Measurements from ENCODE around the gene GKN2. TPM values are rescaled to one million over a fixed set of nuclear protein-coding genes. Genes with fewer than 3 reads are reported as not detected.

Gene GKN2
- total RNA-seq, 1 donor from 2014 or later = not detected

DNA sequence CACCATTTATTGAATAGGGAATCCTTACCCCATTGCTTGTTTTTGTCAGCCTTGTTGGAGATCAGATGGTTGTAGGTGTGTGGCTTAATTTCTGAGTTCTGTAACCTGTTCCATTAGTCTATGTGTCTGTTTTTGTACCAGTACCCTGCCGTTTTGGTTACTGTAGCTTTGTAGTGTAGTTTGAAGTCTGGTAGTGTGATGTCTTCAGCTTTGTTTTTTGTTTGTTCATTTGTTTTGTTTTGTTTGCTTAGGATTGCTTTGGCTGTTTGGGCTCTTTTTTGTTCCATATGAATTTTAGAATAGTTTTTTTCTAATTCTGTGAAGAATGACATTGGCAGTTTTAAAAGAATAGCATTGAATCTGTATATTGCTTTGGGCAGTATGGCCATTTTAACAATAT lies 12.7 kb downstream of the GKN2 start:
- Mint-ChIP-seq H3K4me3 (ENCODE audit: unreplicated experiment) (no peak overlapping the region), H3K27me3 (ENCODE audit: unreplicated experiment) (peaks cover 8% of the 10 kb centered on the region), H3K36me3 (ENCODE audit: unreplicated experiment) (no peaks in the 10 kb centered on the region), H3K4me1 (ENCODE audit: low read depth, unreplicated experiment) (peaks cover 12% of the 10 kb centered on the region), H3K9me3 (ENCODE audit: unreplicated experiment) (no peaks in the 10 kb centered on the region), H3K27ac (ENCODE audit: unreplicated experiment) (no peak overlapping the region)
- TF ChIP-seq, protein P1, sequence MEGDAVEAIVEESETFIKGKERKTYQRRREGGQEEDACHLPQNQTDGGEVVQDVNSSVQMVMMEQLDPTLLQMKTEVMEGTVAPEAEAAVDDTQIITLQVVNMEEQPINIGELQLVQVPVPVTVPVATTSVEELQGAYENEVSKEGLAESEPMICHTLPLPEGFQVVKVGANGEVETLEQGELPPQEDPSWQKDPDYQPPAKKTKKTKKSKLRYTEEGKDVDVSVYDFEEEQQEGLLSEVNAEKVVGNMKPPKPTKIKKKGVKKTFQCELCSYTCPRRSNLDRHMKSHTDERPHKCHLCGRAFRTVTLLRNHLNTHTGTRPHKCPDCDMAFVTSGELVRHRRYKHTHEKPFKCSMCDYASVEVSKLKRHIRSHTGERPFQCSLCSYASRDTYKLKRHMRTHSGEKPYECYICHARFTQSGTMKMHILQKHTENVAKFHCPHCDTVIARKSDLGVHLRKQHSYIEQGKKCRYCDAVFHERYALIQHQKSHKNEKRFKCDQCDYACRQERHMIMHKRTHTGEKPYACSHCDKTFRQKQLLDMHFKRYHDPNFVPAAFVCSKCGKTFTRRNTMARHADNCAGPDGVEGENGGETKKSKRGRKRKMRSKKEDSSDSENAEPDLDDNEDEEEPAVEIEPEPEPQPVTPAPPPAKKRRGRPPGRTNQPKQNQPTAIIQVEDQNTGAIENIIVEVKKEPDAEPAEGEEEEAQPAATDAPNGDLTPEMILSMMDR (IDR thresholded peaks at IDR 0.05; ENCODE audit: partially characterized antibody, unreplicated experiment) = no peak
- no peak for DNase-seq

DNA sequence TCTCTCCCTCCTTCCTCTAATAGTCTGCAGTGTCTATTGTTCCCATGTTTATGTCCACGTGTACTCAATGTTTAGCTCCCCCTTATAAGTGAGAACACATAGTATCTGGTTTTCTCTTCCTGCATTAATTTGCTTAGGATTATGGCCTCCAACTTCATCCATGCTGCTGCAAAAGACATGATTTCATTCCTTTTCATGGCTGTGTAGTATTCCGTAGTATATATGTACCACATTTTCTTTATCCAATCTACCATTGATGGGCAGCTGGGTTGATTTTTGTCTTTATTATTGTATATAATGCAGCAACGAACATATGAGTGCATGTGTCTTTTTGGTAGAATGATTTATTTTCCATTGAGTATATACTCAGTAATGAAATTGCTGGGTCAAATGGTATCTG lies 13.8 kb downstream of the GKN2 start:
- no peak overlapping the region for H3K27ac Mint-ChIP-seq (ENCODE audit: unreplicated experiment)
- no peaks in the 10 kb centered on the region for H3K36me3 Mint-ChIP-seq (ENCODE audit: unreplicated experiment)
- TF ChIP-seq, protein P1 (IDR thresholded peaks at IDR 0.05; ENCODE audit: partially characterized antibody, unreplicated experiment) = no peak
- H3K4me1 Mint-ChIP-seq (ENCODE audit: low read depth, unreplicated experiment) = peaks cover 4% of the 10 kb centered on the region
- H3K4me3 Mint-ChIP-seq (ENCODE audit: unreplicated experiment) = no peak overlapping the region
- H3K27me3 Mint-ChIP-seq (ENCODE audit: unreplicated experiment) = peaks cover 6% of the 10 kb centered on the region
- DNase-seq = no peak
- H3K9me3 Mint-ChIP-seq (ENCODE audit: unreplicated experiment) = no peaks in the 10 kb centered on the region

DNA sequence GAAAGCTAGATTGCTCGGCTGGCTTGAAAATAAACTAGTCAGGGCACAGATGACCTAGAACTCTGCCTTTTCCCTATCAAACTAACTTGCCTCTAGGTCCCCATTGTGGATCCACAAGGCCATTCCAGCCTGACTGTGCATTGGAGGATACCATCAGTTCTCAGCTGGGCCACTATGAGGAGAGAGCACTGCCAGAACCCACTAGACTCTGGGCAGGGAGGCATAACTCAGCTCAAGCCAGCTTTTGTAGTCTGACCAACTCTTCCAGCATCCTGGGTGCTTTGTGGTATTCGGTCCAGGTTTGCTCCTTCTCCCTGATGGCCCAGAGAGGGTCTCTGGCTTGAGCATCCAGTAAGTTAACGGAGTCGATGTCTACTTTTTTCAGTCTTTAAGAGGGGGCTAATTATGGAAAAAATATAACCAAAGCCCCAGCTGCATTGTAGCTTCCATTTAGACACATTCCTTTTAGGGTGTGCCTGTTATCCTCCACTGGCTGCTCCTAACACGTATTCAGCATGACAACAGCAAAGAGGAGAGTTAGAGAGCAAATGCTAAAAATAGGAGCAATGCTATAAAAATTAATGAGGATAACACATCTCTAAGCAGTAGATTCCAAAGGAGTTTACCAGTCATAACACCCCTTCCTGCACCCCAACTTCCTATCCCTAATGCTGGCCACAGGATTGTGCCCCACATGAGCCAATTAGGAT lies 15.2 kb downstream of the GKN2 start:
- Mint-ChIP-seq H3K27me3 (ENCODE audit: unreplicated experiment) (peaks cover 2% of the 10 kb centered on the region), H3K4me1 (ENCODE audit: low read depth, unreplicated experiment) (peaks cover 3% of the 10 kb centered on the region), H3K4me3 (ENCODE audit: unreplicated experiment) (no peak overlapping the region), H3K9me3 (ENCODE audit: unreplicated experiment) (no peaks in the 10 kb centered on the region), H3K36me3 (ENCODE audit: unreplicated experiment) (no peaks in the 10 kb centered on the region), H3K27ac (ENCODE audit: unreplicated experiment) (no peak overlapping the region)
- no peak for DNase-seq
- TF ChIP-seq, protein P1 (IDR thresholded peaks at IDR 0.05; ENCODE audit: partially characterized antibody, unreplicated experiment) = no peak

DNA sequence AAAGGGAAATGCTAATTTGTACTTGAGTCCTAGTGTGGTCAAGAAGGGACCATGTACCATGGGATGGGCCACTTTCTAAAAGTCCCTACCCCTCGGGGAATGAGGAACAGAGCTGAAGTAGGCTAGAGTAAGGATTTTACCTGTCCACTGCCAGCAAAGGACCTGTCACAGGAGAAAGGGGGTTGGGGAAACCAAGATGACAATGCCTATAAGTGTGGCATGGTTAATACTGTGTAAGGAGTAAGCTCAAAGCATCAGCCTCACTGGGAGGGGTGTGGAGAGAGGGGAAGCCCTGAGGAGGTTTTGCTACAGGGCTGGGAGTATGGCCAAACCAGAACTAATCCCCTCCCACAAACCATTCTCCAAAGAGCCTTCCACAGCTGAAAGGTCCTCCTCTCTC lies 15.8 kb downstream of the GKN2 start:
- TF ChIP-seq, protein P1 (IDR thresholded peaks at IDR 0.05; ENCODE audit: partially characterized antibody, unreplicated experiment) = no peak
- no peak for DNase-seq
- Mint-ChIP-seq H3K27ac (ENCODE audit: unreplicated experiment) (no peak overlapping the region), H3K27me3 (ENCODE audit: unreplicated experiment) (peaks cover 3% of the 10 kb centered on the region), H3K4me3 (ENCODE audit: unreplicated experiment) (no peak overlapping the region), H3K9me3 (ENCODE audit: unreplicated experiment) (no peaks in the 10 kb centered on the region), H3K4me1 (ENCODE audit: low read depth, unreplicated experiment) (no peaks in the 10 kb centered on the region), H3K36me3 (ENCODE audit: unreplicated experiment) (no peaks in the 10 kb centered on the region)

DNA sequence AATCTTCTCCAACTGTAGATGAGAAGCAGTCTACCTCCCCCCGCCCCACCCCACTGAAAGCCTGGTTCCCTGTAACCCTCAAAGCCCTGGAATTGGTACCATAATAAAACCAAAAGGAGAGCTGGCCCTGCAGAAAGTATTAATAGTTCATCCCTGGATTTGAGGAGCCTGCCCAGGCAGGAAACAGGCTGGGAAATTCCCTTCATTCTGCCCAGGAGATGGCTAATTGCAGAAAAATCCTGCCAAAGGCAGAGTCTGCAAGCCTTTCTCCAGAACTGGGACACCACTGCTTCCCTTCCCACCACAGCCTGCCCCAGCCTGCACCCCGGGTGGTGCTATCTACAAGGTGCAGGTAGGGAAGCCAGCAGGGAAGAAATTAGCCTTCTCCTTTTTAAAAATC lies 16.3 kb downstream of the GKN2 start:
- no peak for DNase-seq
- no peaks in the 10 kb centered on the region for H3K36me3 Mint-ChIP-seq (ENCODE audit: unreplicated experiment)
- H3K4me3 Mint-ChIP-seq (ENCODE audit: unreplicated experiment) = no peak overlapping the region
- no peak overlapping the region for H3K27ac Mint-ChIP-seq (ENCODE audit: unreplicated experiment)
- H3K4me1 Mint-ChIP-seq (ENCODE audit: low read depth, unreplicated experiment) = no peaks in the 10 kb centered on the region
- H3K9me3 Mint-ChIP-seq (ENCODE audit: unreplicated experiment) = no peaks in the 10 kb centered on the region
- TF ChIP-seq, protein P1 (IDR thresholded peaks at IDR 0.05; ENCODE audit: partially characterized antibody, unreplicated experiment) = no peak
- peaks cover 3% of the 10 kb centered on the region for H3K27me3 Mint-ChIP-seq (ENCODE audit: unreplicated experiment)
